Liver (tissue), 9 donors: ENCODE data around the gene KCNQ1. TPM values are rescaled to one million over a fixed set of nuclear protein-coding genes. Genes with fewer than 3 reads are reported as not detected.

Experiments used
- DNase-seq: peaks from one replicate; pipeline ENCODE4 v3.0.0-alpha.2; 2017; ENCODE audit warnings: low spot score
- H3K27ac ChIP-seq, 2 donors: one replicate each; pipeline ENCODE4 v1.7.0; 2013; ENCODE audit warnings: inconsistent platforms in 2 of 2, low read length in 2 of 2, control low read depth in 1 of 2, low read depth in 1 of 2, mild to moderate bottlenecking in 1 of 2
- H3K27me3 ChIP-seq, 4 donors: one replicate each; pipeline versions ENCODE4 v1.6.1 to v1.7.0; 2013; ENCODE audit warnings: low read length in 3 of 4, inconsistent platforms in 1 of 4, mild to moderate bottlenecking in 1 of 4, moderate library complexity in 1 of 4; ENCODE audit not compliant: control insufficient read depth in 4 of 4, insufficient read depth in 4 of 4
- H3K36me3 ChIP-seq, 4 donors: one replicate each; pipeline versions ENCODE4 v1.6.1 to v1.7.0; 2013; ENCODE audit warnings: low read length in 3 of 4, mild to moderate bottlenecking in 3 of 4, low read depth in 1 of 4, moderate library complexity in 1 of 4; ENCODE audit not compliant: control insufficient read depth in 4 of 4, insufficient read depth in 3 of 4
- H3K4me1 ChIP-seq, 4 donors: one replicate each; pipeline versions ENCODE4 v1.6.1 to v1.7.0; 2013; ENCODE audit warnings: low read length in 3 of 4, mild to moderate bottlenecking in 3 of 4, moderate library complexity in 1 of 4; ENCODE audit not compliant: control insufficient read depth in 4 of 4, insufficient read depth in 4 of 4
- H3K4me3 ChIP-seq, 3 donors: one replicate each; pipeline versions ENCODE4 v1.6.1 to v1.7.0; 2013; ENCODE audit warnings: low read length in 3 of 3, control low read depth in 1 of 3, low read depth in 1 of 3, mild to moderate bottlenecking in 1 of 3
- H3K9ac ChIP-seq, 2 donors: one replicate each; pipeline ENCODE4 v1.7.0; 2013; ENCODE audit warnings: low read length in 2 of 2, mild to moderate bottlenecking in 2 of 2, moderate library complexity in 2 of 2, control low read depth in 1 of 2, low read depth in 1 of 2
- H3K9me3 ChIP-seq, 4 donors: one replicate each; pipeline versions ENCODE4 v1.6.1 to v1.7.0; 2013; ENCODE audit warnings: low read length in 3 of 4; ENCODE audit not compliant: control insufficient read depth in 4 of 4
- ATF3 ChIP-seq: IDR thresholded peaks from 2 replicates; pipeline ENCODE4 v1.6.1; 2016; ENCODE audit warnings: antibody characterized with exemption
- CTCF ChIP-seq: fragments of 150-350 bp; IDR thresholded peaks from 2 replicates; pipeline ENCODE4 v1.5.1; 2017; ENCODE audit warnings: improper control_type of control experiment, low read depth, low read length; ENCODE audit not compliant: missing input control
- EGR1 ChIP-seq, 2 donors: IDR thresholded peaks; 2 replicates each; pipeline ENCODE4 v1.6.1; 2016 to 2018; ENCODE audit warnings: antibody characterized with exemption in 2 of 2, low read depth in 2 of 2
- FOXA1 ChIP-seq: IDR thresholded peaks from 2 replicates; pipeline ENCODE4 v1.6.1; 2016; ENCODE audit warnings: antibody characterized with exemption
- FOXA2 ChIP-seq: IDR thresholded peaks from 2 replicates; pipeline ENCODE4 v1.6.1; 2016; ENCODE audit warnings: antibody characterized with exemption
- GABPA ChIP-seq, 2 donors: IDR thresholded peaks in 1 of 2; conservative IDR thresholded peaks in 1 of 2; 2 replicates each; pipeline ENCODE4 v1.6.1; 2016; ENCODE audit warnings: antibody characterized with exemption in 2 of 2, mild to moderate bottlenecking in 1 of 2, moderate library complexity in 1 of 2
- HNF4A ChIP-seq, 2 donors: conservative IDR thresholded peaks; 2 replicates each; pipeline ENCODE4 v1.6.1; 2016; ENCODE audit warnings: antibody characterized with exemption in 2 of 2, mild to moderate bottlenecking in 2 of 2
- HNF4G ChIP-seq: IDR thresholded peaks from 2 replicates; pipeline ENCODE4 v1.6.1; 2016; ENCODE audit warnings: antibody characterized with exemption
- JUND ChIP-seq, 2 donors: IDR thresholded peaks; 2 replicates each; pipeline ENCODE4 v1.6.1; 2016; ENCODE audit warnings: antibody characterized with exemption in 2 of 2
- MAX ChIP-seq: IDR thresholded peaks from 2 replicates; pipeline ENCODE4 v1.6.1; 2016; ENCODE audit warnings: antibody characterized with exemption
- NR2F2 ChIP-seq: IDR thresholded peaks from 2 replicates; pipeline ENCODE4 v1.6.1; 2016; ENCODE audit warnings: antibody characterized with exemption
- RAD21 ChIP-seq, 2 donors: IDR thresholded peaks; 2 replicates each; pipeline ENCODE4 v1.6.1; 2016; ENCODE audit warnings: antibody characterized with exemption in 2 of 2, mild to moderate bottlenecking in 2 of 2
- REST ChIP-seq: IDR thresholded peaks from 2 replicates; pipeline ENCODE4 v1.6.1; 2016; ENCODE audit warnings: antibody characterized with exemption, mild to moderate bottlenecking
- RXRA ChIP-seq, 2 donors: IDR thresholded peaks; 2 replicates each; pipeline ENCODE4 v1.6.1; 2017 to 2018; ENCODE audit warnings: antibody characterized with exemption in 2 of 2, mild to moderate bottlenecking in 1 of 2
- SP1 ChIP-seq: IDR thresholded peaks from 2 replicates; pipeline ENCODE4 v1.6.1; 2018; ENCODE audit warnings: antibody characterized with exemption, mild to moderate bottlenecking
- TAF1 ChIP-seq: conservative IDR thresholded peaks from 2 replicates; pipeline ENCODE4 v1.6.1; 2016; ENCODE audit warnings: antibody characterized with exemption, mild to moderate bottlenecking
- YY1 ChIP-seq: IDR thresholded peaks from 2 replicates; pipeline ENCODE4 v1.6.1; 2016; ENCODE audit warnings: antibody characterized with exemption, mild to moderate bottlenecking
- ZBTB33 ChIP-seq: IDR thresholded peaks from 2 replicates; pipeline ENCODE4 v1.6.1; 2016; ENCODE audit warnings: antibody characterized with exemption
- WGBS: extraction: QIAGEN DNeasy Blood & Tissue Kit; methylation state at CpG from one replicate; pipeline ENCODE4 v1.1.7; 2013; 5-methylcytosine and 5-hydroxymethylcytosine counted together
- polyA plus RNA-seq, 2 donors: library from polyadenylated mRNA; stranded (reverse) in 1 of 2; unstranded in 1 of 2; fragments of 200-250 nt in 1 of 2; fragments of >200 nt in 1 of 2; fragmentation: Nextera tagmentation in 1 of 2; extraction: Ambion mirVana in 1 of 2; gene quantifications; one replicate each; pipeline versions ENCODE4 v1.2.1 to v1.2.3, GENCODE V29; 2013 to 2015
- total RNA-seq, 2 donors: library from RNA; depleted of rRNA; stranded (reverse); fragments of >200 nt; gene quantifications; one replicate each; pipeline ENCODE4 v1.2.3, GENCODE V29; 2014
- donor health status: healthy.
- donor health status: healthy.
- donor health status: healthy.
- donor health status: healthy.
- donor health status: healthy.

Gene KCNQ1
- total and polyA plus RNA-seq, 4 donors: 0.31 to 2.2 (median 1.5) TPM

- Histone ChIP-seq H3K4me3 (no peak overlapping the region), H3K27ac (no peak overlapping the region), H3K36me3 (no peaks in the 10 kb centered on the region), H3K9ac (no peak overlapping the region), H3K9me3 (no peaks in the 10 kb centered on the region), H3K4me1 (peaks cover 0 to 8% (median under 1%) of the 10 kb centered on the region in 4 donors), H3K27me3 (no peaks in the 10 kb centered on the region)
- 81% methylated on average over 26 of the region's 26 CpGs for WGBS
- DNase-seq: no peak
- TF ChIP-seq ZBTB33 (no peak), REST (no peak), JUND (IDR thresholded peaks at IDR 0.05) (no peak), FOXA2 (no peak), GABPA (IDR thresholded peaks at IDR 0.05 in 1 of 2, conservative IDR thresholded peaks at IDR 0.05 in 1 of 2) (no peak), MAX (no peak), EGR1 (IDR thresholded peaks at IDR 0.05; ENCODE audit: low read depth in 2 of 2) (no peak), RAD21 (IDR thresholded peaks at IDR 0.05) (no peak), NR2F2 (no peak), RXRA (IDR thresholded peaks at IDR 0.05) (no peak), ATF3 (no peak), TAF1 (no peak), SP1 (no peak), CTCF (no peak), YY1 (no peak), HNF4G (no peak), HNF4A (conservative IDR thresholded peaks at IDR 0.05) (no peak), FOXA1 (no peak)
These were observed 21.4 kb upstream of the KCNQ1 start for GRCh38 chr11:2423157-2424025.
